GM19240 (cell line): Measurements from ENCODE around the gene DYNLT4.
"Not testable (repeated sequence)": the region's sequence is repeated elsewhere in the genome, so short reads cannot be mapped to it uniquely, and the experiment has no call there.

Experiments
- DNase-seq: peaks from one replicate; pipeline ENCODE4 v3.0.0; 2011; ENCODE audit warnings: low spot score; ENCODE audit not compliant: insufficient read length

DYNLT4 gene, protein sequence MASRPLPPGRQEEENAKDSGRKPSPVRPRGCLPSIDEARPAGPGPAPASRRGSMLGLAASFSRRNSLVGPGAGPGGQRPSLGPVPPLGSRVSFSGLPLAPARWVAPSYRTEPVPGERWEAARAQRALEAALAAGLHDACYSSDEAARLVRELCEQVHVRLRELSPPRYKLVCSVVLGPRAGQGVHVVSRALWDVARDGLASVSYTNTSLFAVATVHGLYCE

DNA sequence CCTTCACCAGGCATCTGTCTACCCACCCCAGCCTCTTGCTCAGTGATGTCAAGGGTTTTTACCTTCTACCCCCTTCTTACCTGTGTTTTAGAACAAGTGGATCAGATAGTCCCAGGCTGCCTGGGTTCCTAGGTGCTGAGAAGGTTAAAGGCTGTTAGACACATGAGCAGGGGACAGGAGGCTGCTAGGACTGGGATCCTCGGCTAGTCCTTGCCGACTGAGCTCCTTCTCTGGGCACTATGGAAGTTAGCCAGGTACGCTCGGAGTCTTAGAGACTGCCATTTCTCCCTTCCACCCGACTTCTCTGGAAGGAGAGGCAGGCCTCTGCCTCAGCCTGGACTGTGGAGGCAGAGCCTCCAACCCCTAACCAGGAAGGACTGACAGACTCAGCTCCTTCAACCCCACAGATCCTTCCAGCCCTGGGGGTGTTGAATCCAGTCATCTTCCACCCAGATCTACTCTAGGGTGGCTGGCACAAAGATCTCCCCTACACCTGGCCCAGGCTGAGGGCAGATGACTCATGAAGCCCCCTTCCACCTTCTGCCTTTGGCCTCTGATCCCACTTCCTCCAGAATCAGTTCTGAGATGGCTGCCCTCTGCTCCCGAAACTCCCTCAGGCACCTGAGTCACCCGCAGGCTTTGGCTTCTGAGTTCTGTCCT is at the start of gene DYNLT4:
Gene DYNLT4 (minus strand): TSS at position 648 of the 660 bp plus-strand sequence. CDS start 683 bp downstream, outside the sequence.
- no peak for DNase-seq

GRCh38 chr1:44855742-44856141 is 48.6 kb upstream of the DYNLT4 start:
- no peak for DNase-seq

- DNase-seq: no peak
These were observed 47.8 kb upstream of the DYNLT4 start for GRCh38 chr1:44854970-44855369.

DNA sequence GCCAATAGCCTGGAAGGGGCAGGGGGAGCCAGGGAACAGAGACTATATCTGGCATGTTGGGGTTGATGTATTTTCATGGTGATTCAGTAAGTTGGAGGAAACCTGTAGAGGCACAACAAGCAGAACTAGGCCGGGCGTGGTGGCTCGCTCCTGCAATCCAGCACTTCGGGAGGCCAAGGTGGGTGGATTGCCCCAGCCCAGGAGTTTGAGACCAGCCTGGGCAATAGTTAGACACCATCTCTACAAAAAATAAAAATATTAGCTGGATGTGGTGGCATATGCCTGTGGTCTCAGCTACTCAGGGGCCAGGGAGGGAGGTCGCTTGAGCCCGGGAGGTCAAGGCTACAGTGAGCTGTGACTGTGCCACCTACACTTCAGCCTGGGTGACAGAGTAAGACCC is 46.0 kb upstream of the DYNLT4 start:
- no peak for DNase-seq

GRCh38 chr1:44851308-44851707 is 44.2 kb upstream of the DYNLT4 start:
- no peak for DNase-seq

- DNase-seq: no peak
These were observed 42.5 kb upstream of the DYNLT4 start for GRCh38 chr1:44849575-44850132.

DNA sequence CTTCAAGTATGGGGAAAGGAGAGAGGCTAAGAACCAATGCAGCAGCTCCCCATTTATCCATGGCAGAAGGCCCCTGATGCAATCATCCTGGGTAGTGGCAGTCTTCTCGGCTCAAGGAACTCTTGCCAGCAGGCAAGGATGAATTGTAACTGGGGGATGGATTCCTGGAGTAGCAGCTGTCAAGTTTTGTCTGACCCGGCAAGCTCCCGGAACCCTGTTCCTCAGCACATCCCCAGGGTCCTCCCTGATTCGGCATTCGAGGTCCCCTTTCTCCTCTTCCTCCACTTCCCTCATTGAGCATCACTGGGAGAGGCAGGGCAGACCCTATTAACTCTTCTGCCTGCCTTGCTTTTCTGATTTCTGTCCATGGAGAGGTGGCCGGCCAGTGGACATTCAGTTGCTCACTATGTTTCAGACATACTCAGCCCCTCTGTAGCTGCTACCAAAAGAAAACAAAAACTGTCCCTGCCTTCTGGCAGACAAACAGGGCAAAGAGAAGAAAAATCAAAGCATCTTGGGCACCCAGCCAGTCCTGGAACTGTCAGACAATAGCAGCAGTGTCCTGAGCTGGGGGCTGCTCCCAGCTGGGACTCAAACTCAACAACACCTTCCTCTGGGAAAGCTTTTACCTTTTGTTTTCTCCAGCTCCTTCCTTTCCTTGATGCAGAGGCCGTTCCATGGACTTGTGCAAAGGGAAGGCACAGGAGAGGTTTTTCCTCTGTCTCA is 41.5 kb upstream of the DYNLT4 start:
- DNase-seq: no peak

GRCh38 chr1:44847845-44848244 is 40.7 kb upstream of the DYNLT4 start:
- DNase-seq: no peak

- no peak for DNase-seq
These were observed 39.8 kb upstream of the DYNLT4 start for GRCh38 chr1:44846985-44847384.

DNA sequence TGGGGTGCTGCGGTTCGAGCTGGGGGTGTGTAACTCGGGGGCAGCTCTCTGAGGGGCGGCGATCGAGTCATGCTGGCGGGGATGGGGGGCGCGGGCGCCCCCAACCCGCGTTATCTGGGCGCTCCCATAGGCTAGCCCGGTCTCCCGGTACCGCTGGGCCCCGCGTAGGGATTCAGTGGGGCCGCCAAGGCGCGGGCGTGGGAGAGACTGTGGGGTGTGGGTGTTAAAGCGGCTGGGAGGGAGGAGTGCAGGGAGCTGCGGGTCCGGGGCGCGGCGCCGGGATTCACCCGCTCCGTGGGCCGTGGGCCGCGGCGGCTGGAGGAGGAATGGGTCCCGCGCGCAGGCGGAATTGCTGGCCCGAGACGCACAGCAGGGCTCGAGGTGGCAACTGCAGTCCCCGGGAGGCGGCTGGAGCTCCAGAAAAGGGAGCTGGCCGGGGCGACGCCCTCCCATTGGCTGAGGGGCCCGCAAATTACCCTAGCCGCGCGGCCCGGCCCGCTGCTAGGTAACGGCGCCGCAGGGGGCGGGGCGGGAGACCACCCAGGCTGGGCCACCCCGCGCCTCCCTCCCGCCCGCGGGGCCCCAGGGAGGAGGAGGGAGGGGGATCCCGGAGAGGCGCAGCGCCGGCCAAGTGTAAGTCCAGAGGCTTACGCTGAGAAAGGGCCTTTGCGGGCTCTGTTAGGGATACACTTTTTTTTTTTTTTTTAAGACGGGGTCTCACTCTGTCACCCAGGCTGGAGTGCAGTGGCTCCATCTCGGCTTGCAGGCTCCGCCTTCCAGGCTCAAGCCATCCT is 35.9 kb upstream of the DYNLT4 start, which contains the start of gene PTCH2:
Gene PTCH2 (minus strand): TSS at position 392 of the 794 bp plus-strand sequence. CDS start 321 bp downstream, at position 71.
- no peak for DNase-seq

DNA sequence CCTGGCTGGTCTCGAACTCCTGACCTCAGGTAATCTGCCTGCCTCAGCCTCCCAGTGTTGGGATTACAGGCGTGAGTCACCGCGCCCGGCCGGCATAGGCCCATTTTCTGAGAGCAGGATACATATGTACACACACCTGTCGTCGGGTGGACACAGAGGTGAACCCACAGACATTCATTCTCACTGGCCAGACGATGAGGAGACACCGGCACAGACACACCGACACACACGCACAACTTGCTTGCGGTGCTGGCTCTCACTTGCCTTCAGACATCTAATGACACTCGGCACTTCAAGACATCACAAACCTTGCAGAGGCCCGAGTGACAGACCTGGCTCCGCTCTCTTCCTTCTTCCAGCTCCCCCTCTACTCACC is 35.3 kb upstream of the DYNLT4 start:
- no peak for DNase-seq

- no peak for DNase-seq
These were observed 32.4 kb upstream of the DYNLT4 start for GRCh38 chr1:44839576-44839975.

GRCh38 chr1:44838294-44838693 is 31.1 kb upstream of the DYNLT4 start:
- DNase-seq: not testable (repeated sequence)

- DNase-seq: peak; percentile 93
These were observed 28.9 kb upstream of the DYNLT4 start for GRCh38 chr1:44835738-44836675.

- DNase-seq: no peak
These were observed 27.2 kb upstream of the DYNLT4 start for GRCh38 chr1:44834328-44834727.

DNA sequence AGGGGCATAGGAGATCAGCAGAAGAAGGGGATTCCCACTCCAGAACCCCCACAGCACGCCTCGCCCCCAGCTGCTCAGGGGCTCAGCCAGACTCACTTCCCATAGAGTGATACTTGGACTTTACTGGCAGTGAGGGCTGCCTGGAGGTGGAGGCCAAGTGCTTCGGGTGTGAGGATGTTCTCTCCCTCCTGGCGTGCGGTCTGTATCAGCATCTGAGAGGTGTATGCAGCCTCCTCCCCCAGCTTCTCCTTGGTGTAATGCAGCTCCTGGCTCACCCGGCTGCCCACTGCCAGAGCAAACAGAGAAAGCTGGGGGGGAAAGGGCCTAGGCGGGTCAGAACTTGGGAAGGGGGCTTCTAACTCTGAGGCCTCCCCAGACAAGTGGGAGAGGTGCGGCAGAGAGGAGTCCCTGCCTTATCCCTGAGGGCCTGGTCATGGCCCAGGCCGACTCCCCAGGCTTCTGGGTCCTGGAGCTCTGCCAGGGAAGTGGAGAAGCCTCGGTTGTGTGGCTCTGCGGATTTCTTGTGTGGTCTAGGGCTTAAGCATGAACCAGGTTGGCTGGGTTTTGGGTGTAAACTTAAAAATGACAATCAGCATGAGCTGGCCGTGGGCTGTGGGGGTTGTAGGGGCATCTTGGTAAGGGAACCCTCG is 25.0 kb upstream of the DYNLT4 start:
- DNase-seq: no peak

DNA sequence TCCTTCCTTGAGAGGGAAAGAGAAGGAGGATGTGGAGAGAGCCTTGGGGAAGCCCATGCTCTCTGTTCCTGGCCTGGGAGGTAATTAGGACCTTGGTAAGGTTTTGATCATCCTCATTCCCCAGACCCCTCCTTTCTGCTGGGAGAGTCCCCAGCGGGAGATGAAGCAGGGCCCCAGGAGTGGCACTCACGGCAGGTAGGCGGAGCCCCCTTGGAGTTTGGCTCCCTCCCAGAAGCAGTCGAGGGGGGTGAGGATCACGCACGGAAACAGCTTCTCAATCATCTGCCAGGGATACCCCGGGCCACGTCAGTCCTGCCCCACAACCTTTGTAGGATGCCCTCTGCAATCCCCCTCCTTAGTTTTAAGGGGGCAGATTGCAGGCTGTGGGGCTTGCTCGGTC is 24.4 kb upstream of the DYNLT4 start:
- no peak for DNase-seq

DNA sequence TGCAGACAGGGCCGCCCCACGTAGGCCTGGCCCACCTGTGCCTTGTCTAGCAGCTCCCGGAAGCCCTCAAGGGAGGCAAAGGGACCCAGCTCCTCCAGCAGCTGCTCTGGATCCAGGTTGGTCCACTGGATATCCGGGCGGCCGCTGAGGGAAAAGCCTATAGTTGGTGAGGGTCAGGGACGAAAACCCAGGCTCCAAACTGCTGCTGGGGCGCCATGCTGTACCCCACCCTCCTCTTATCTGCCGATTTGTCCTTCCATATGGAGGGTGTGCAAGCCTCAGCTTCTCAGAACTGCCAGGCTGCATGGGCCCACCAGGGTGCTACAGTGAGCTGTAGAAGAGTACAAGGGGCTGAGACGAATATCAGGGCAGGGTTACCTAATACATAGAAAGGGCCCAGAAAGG is 23.8 kb upstream of the DYNLT4 start:
- DNase-seq: no peak

DNA sequence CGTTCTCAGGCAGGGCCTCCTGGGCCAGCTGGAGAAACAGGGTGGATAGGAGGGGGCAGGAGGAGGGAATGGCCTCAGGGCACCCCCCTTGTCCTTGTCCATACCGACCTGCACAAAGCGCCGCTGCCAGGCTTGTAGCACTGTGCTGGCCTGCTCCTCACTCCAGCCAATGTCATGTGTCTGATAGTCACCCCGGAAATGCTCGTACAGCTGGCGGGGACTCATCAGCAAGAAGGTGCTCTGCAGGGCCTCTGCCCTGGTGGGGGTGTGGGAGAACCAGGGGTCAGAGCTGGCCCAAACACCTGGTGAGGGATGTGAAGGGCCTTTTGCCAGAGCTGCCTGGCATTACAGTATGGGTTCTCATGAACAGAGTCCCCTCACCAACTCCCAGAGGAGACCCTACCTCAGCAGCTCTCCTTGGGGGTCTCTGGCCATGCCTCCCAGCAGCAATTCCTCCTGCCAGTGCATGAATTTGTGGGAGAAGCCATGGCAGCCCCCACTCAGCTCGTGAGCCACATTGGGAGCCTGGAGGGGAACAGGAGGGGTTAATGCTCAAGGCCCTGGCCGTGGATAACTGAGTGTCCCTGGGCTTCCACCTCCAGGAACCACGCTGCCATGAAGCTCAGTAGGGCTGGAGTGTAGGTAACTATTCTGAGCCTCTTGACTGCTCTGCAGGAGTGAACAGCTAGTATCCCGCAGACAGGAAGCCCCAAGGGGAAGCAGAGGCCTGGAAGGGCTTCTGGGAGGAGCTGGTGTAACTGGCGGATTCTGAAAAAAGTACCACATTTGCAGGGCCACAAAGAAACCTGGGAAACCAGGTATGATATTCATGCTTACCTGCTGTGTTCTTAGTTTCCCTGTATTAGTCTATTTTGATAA is 22.6 kb upstream of the DYNLT4 start:
- no peak for DNase-seq
